Measurements from ENCODE around the gene RELCH.

Gene RELCH

GRCh38 chr18:62186774-62187542 is at the start of gene RELCH, which contains the start of gene PIGN:
RELCH (plus strand) TSS chr18:62187255; CDS start chr18:62187506, 251 bp downstream.
PIGN (minus strand) TSS chr18:62187056; CDS start chr18:62161353, 25,703 bp downstream.
- peak within 1 kb of the TSS; percentile 88 for H3K27ac ChIP-seq
- TF ChIP-seq ZFX (IDR thresholded peaks at IDR 0.05; ENCODE audit: borderline replicate concordance) = no peak
- no peak for TF ChIP-seq CTCF (IDR thresholded peaks at IDR 0.05)

GRCh38 chr18:62138461-62139235 is 48.4 kb upstream of the RELCH start:
- no peak for TF ChIP-seq CTCF (IDR thresholded peaks at IDR 0.05)
- TF ChIP-seq ZFX (IDR thresholded peaks at IDR 0.05; ENCODE audit: borderline replicate concordance) = no peak

GRCh38 chr18:62140259-62140658 is 46.8 kb upstream of the RELCH start:
- H3K27ac ChIP-seq = no peak overlapping the region
- no peak for TF ChIP-seq CTCF (IDR thresholded peaks at IDR 0.05)
- TF ChIP-seq ZFX (IDR thresholded peaks at IDR 0.05; ENCODE audit: borderline replicate concordance) = no peak

More at GRCh38 chr18:62138461-62139235, 48.4 kb upstream of the RELCH start:
- no peak overlapping the region for H3K27ac ChIP-seq

GRCh38 chr18:62144338-62144737 is 42.7 kb upstream of the RELCH start:
- no peak overlapping the region for H3K27ac ChIP-seq
- TF ChIP-seq CTCF (IDR thresholded peaks at IDR 0.05) (no peak), ZFX (IDR thresholded peaks at IDR 0.05; ENCODE audit: borderline replicate concordance) (no peak)

GRCh38 chr18:62151068-62151771 is 35.8 kb upstream of the RELCH start:
- H3K27ac ChIP-seq = no peak overlapping the region
- no peak for TF ChIP-seq ZFX (IDR thresholded peaks at IDR 0.05; ENCODE audit: borderline replicate concordance)
- TF ChIP-seq CTCF (IDR thresholded peaks at IDR 0.05) = no peak

- TF ChIP-seq CTCF (IDR thresholded peaks at IDR 0.05) (no peak), ZFX (IDR thresholded peaks at IDR 0.05; ENCODE audit: borderline replicate concordance) (no peak)
- no peak overlapping the region for H3K27ac ChIP-seq
Measured at GRCh38 chr18:62152844-62153243, 34.2 kb upstream of the RELCH start.

Measured in 22Rv1 (cell line).